ENCODE data around the gene GRK3.
"Not testable (repeated sequence)": the region's sequence is repeated elsewhere in the genome, so short reads cannot be mapped to it uniquely, and the experiment has no call there.

Gene GRK3

GRCh38 chr22:25571969-25572707, 7.7 kb downstream of the GRK3 start:
- peaks cover 34 to 80% of the 10 kb centered on the region in 2 donors for H3K4me1 Mint-ChIP-seq
- peak overlapping the region; percentile 84 for H3K27ac Mint-ChIP-seq
- ATAC-seq (replicated peaks) = peak; percentile 5 to 6
- not testable (repeated sequence) for H3K9me3 Mint-ChIP-seq, H3K27me3 Mint-ChIP-seq, DNase-seq
- peaks cover 14 to 32% of the 10 kb centered on the region in 2 donors for H3K36me3 Mint-ChIP-seq
- peak overlapping the region; percentile 54 to 60 for H3K4me3 Mint-ChIP-seq

- ATAC-seq (replicated peaks) = peak; percentile 93 to 94
- peaks cover 2 to 4% of the 10 kb centered on the region in 2 donors for H3K9me3 Mint-ChIP-seq
Observed at GRCh38 chr22:25572708-25573171, 8.3 kb downstream of the GRK3 start.

GRCh38 chr22:25573841-25574240, 9.4 kb downstream of the GRK3 start:
- H3K4me3 Mint-ChIP-seq = no peak overlapping the region
- peaks cover 4 to 6% of the 10 kb centered on the region in 2 donors for H3K9me3 Mint-ChIP-seq
- H3K36me3 Mint-ChIP-seq = peaks cover 26 to 46% of the 10 kb centered on the region in 2 donors
- DNase-seq (no peak), ATAC-seq (replicated peaks) (no peak)
- peaks cover 38 to 83% of the 10 kb centered on the region in 2 donors for H3K4me1 Mint-ChIP-seq
- H3K27me3 Mint-ChIP-seq = no peaks in the 10 kb centered on the region
- H3K27ac Mint-ChIP-seq = no peak overlapping the region

More at GRCh38 chr22:25572708-25573171, 8.3 kb downstream of the GRK3 start:
- H3K4me3 Mint-ChIP-seq = peak overlapping the region; percentile 54 to 60
- no peaks in the 10 kb centered on the region for H3K27me3 Mint-ChIP-seq
- peaks cover 33 to 79% of the 10 kb centered on the region in 2 donors for H3K4me1 Mint-ChIP-seq
- H3K36me3 Mint-ChIP-seq = peaks cover 19 to 38% of the 10 kb centered on the region in 2 donors
- DNase-seq = no peak
- peak overlapping the region; percentile 84 for H3K27ac Mint-ChIP-seq

GRCh38 chr22:25574736-25575135, 10.3 kb downstream of the GRK3 start:
- DNase-seq = no peak
- no peak for ATAC-seq (replicated peaks)
- Mint-ChIP-seq H3K4me1 (peaks cover 32 to 82% of the 10 kb centered on the region in 2 donors), H3K36me3 (peaks cover 23 to 44% of the 10 kb centered on the region in 2 donors), H3K4me3 (no peak overlapping the region), H3K27ac (no peak overlapping the region), H3K27me3 (no peaks in the 10 kb centered on the region), H3K9me3 (peaks cover 4 to 6% of the 10 kb centered on the region in 2 donors)

GRCh38 chr22:25575674-25576392, 11.4 kb downstream of the GRK3 start:
- Mint-ChIP-seq H3K27ac (peak overlapping the region; percentile 9), H3K36me3 (peaks cover 25 to 46% of the 10 kb centered on the region in 2 donors), H3K4me1 (peaks cover 31 to 80% of the 10 kb centered on the region in 2 donors)
- DNase-seq; H3K4me3 Mint-ChIP-seq; H3K9me3 Mint-ChIP-seq; ATAC-seq (replicated peaks); H3K27me3 Mint-ChIP-seq: not testable (repeated sequence)

- H3K27me3 Mint-ChIP-seq; ATAC-seq (replicated peaks); H3K9me3 Mint-ChIP-seq; H3K27ac Mint-ChIP-seq; H3K4me3 Mint-ChIP-seq; DNase-seq: not testable (repeated sequence)
- H3K4me1 Mint-ChIP-seq = peaks cover 40 to 69% of the 10 kb centered on the region in 2 donors
- H3K36me3 Mint-ChIP-seq = peaks cover 34 to 49% of the 10 kb centered on the region in 2 donors
Observed at GRCh38 chr22:25581452-25581851, 17.0 kb downstream of the GRK3 start.

GRCh38 chr22:25582946-25583345, 18.5 kb downstream of the GRK3 start:
- Mint-ChIP-seq H3K27ac (peak overlapping the region; percentile 59), H3K4me1 (peaks cover 44 to 66% of the 10 kb centered on the region in 2 donors), H3K36me3 (peaks cover 34 to 50% of the 10 kb centered on the region in 2 donors), H3K27me3 (no peaks in the 10 kb centered on the region), H3K4me3 (no peak overlapping the region), H3K9me3 (peaks cover 0 to 13% of the 10 kb centered on the region in 2 donors)
- ATAC-seq (replicated peaks) (no peak), DNase-seq (no peak)

- DNase-seq, H3K27ac Mint-ChIP-seq, H3K4me3 Mint-ChIP-seq, H3K27me3 Mint-ChIP-seq: not testable (repeated sequence)
- Mint-ChIP-seq H3K9me3 (peaks cover 4 to 14% of the 10 kb centered on the region in 2 donors), H3K4me1 (peaks cover 37 to 58% of the 10 kb centered on the region in 2 donors), H3K36me3 (peaks cover 33 to 42% of the 10 kb centered on the region in 2 donors)
- ATAC-seq (replicated peaks) = peak; percentile 59 to 70
Observed at GRCh38 chr22:25584993-25585392, 20.5 kb downstream of the GRK3 start.

GRCh38 chr22:25589664-25590063, 25.2 kb downstream of the GRK3 start:
- H3K4me1 Mint-ChIP-seq = peaks cover 17 to 39% of the 10 kb centered on the region in 2 donors
- H3K27ac Mint-ChIP-seq; ATAC-seq (replicated peaks); DNase-seq; H3K4me3 Mint-ChIP-seq; H3K27me3 Mint-ChIP-seq: not testable (repeated sequence)
- H3K9me3 Mint-ChIP-seq = peaks cover 8 to 16% of the 10 kb centered on the region in 2 donors
- peaks cover 48 to 60% of the 10 kb centered on the region in 2 donors for H3K36me3 Mint-ChIP-seq

- H3K4me3 Mint-ChIP-seq; ATAC-seq (replicated peaks); DNase-seq; H3K27me3 Mint-ChIP-seq; H3K27ac Mint-ChIP-seq: not testable (repeated sequence)
- H3K9me3 Mint-ChIP-seq = peaks cover 14 to 22% of the 10 kb centered on the region in 2 donors
- peaks cover 20 to 50% of the 10 kb centered on the region in 2 donors for H3K4me1 Mint-ChIP-seq
- peaks cover 56 to 75% of the 10 kb centered on the region in 2 donors for H3K36me3 Mint-ChIP-seq
Observed at GRCh38 chr22:25593323-25593722, 28.8 kb downstream of the GRK3 start.

GRCh38 chr22:25598609-25599008, 34.1 kb downstream of the GRK3 start:
- ATAC-seq (replicated peaks) = no peak
- H3K9me3 Mint-ChIP-seq = peaks cover 10 to 14% of the 10 kb centered on the region in 2 donors
- no peak overlapping the region for H3K27ac Mint-ChIP-seq
- H3K4me3 Mint-ChIP-seq = no peak overlapping the region
- no peak for DNase-seq
- H3K4me1 Mint-ChIP-seq = peaks cover 30 to 75% of the 10 kb centered on the region in 2 donors
- H3K36me3 Mint-ChIP-seq = peaks cover 42 to 69% of the 10 kb centered on the region in 2 donors
- no peaks in the 10 kb centered on the region for H3K27me3 Mint-ChIP-seq

GRCh38 chr22:25602445-25602844, 38.0 kb downstream of the GRK3 start:
- Mint-ChIP-seq H3K9me3 (peaks cover 4% of the 10 kb centered on the region in 2 donors), H3K36me3 (peaks cover 21 to 47% of the 10 kb centered on the region in 2 donors), H3K4me3 (no peak overlapping the region), H3K27ac (no peak overlapping the region), H3K27me3 (no peaks in the 10 kb centered on the region), H3K4me1 (peaks cover 27 to 70% of the 10 kb centered on the region in 2 donors)
- no peak for ATAC-seq (replicated peaks)
- DNase-seq = no peak

- no peak for ATAC-seq (replicated peaks)
- no peak overlapping the region for H3K27ac Mint-ChIP-seq
- no peak for DNase-seq
- peaks cover 2 to 3% of the 10 kb centered on the region in 2 donors for H3K9me3 Mint-ChIP-seq
- peaks cover 19 to 44% of the 10 kb centered on the region in 2 donors for H3K36me3 Mint-ChIP-seq
- peaks cover 25 to 69% of the 10 kb centered on the region in 2 donors for H3K4me1 Mint-ChIP-seq
- no peaks in the 10 kb centered on the region for H3K27me3 Mint-ChIP-seq
- no peak overlapping the region for H3K4me3 Mint-ChIP-seq
Observed at GRCh38 chr22:25602916-25603315, 38.4 kb downstream of the GRK3 start.

- not testable (repeated sequence) for DNase-seq; H3K27ac Mint-ChIP-seq; ATAC-seq (replicated peaks)
Observed at GRCh38 chr22:25605146-25605545, 40.7 kb downstream of the GRK3 start.

More at GRCh38 chr22:25605146-25605545, 40.7 kb downstream of the GRK3 start:
- Mint-ChIP-seq H3K4me1 (peaks cover 22 to 57% of the 10 kb centered on the region in 2 donors), H3K36me3 (peaks cover 10 to 29% of the 10 kb centered on the region in 2 donors)
- not testable (repeated sequence) for H3K27me3 Mint-ChIP-seq, H3K4me3 Mint-ChIP-seq, H3K9me3 Mint-ChIP-seq
